ENCODE measurements around the gene EPHB1.

The EPHB1 gene

DNA sequence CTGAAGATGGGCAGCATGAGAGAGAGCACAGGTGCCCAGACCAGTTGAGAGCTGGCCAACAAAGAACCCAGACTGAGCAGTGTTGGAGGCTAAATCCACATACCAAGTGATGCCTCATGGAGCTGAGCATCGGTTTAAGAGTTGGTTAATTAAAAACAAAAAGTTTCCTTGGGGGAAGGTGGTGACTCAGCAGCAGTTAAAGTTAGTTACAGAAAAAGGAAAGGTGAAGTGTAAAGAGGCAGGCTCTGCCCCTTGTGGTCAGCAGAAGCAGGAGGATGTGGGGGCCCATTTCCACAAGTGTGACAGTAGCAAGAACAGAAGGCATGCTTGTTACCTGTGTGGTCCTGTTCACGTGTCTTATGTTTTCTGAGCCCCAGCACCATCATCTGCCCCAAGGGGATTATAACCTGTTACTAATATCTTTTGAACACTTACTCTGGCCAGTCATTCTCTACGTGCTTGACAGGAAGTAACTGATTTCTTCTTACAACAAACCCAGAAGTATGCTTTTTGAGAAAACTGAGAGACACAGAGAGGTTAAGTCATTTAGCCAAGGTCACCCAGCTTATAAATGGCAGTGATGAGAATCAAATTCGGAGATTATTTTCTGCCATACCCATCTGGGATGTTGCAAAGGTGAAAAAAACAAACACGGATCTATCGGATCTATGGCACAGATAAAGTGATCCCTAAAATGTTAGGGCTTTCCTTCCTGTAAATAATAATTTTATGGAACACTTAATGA is 91.0 kb downstream of the EPHB1 start:
- FAIRE-seq: no peak

DNA sequence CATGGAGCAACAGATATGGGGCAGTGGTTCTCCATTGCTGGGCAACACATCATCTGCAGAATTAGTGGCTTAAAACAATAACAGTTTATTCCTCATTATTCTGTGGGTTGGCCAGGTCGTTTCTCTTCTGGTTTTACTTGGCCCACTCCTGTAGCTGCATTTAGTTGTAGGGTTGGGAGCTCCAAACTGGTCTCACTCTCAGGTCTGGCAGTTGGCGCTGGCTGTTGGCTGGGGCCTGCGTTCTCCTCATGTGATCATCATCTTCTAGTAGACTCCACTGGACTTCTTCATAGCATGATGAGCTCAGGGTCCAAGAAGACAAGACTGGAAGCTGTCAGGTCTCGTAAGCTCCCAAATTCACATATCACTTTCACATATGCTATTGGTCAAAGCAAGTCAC is 91.9 kb downstream of the EPHB1 start:
- no peak for FAIRE-seq

DNA sequence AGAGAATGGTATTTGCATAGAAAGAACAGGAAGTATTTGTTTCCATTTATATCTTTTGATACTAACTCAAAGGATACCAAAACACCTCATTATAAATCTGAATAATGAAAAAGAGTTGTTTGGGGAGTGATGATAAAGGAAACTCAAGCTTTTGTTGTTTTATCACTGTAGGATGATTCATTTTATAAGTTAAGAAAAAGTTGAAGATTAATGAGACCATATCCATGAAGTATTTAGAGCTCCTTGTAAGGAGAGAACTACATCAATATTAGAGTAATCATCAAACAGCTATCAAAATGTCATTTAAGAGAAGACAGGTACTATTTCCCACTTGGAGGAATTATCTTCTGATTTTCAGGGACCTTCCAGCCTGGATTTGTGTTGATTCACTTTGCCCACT is 92.5 kb downstream of the EPHB1 start:
- no peak for FAIRE-seq

DNA sequence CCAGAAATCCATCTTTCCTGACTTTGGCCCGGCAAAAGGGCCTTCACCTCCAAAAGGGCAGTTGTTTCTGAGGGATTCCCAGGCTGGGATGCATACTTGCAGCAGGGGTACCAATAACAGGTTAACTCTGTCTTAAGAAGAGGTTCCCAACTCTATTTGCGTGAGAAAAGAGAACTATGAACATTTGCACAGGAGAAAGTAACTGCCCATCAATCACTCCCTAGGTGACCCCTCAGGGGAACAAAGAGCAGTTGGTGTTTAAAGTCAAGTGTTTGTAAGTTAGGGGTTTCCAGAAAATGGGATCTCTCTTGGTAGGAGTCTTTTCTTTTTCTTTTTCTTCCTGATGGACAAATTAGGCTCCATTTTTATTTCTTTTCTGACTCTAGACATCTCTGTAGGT is 97.3 kb downstream of the EPHB1 start:
- FAIRE-seq: no peak

DNA sequence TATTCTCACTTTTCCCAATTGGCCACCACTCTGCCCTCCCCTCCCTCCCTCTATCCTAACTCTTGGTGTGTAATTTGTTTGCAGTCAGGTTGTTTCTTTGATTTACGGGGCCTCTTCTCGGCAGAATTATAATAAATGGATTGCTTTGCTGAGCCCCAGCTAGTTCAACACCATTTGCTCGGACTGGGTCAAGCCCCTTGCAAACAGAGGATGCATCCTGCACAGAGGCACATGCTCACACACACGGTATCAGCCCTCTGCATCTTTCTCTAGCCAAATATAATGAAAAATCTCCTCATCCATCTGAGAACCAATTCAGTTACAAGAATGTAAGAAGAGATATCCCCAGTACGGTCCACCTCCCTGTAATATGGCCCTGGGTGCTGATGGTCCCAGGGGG is 97.7 kb downstream of the EPHB1 start:
- no peak for FAIRE-seq

DNA sequence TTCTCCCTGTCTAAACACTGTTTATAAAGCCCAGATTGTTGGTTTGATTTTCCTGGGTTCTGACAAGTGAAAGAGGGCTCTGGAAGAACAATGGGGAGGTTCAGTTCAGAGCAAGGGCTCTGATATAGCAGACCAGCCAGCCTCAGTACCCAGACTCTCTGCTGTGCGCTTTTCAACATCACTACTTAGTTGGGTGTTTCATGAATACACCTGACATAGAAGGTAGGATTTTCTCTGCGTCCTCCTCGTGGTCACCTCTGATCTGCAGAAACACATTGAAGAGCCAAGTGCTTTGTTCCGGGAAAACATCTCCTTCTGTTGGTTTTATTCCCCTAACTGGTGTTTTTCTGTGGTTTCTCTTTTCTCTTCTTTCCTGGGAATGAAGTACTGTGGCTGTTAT is 99.5 kb downstream of the EPHB1 start:
- FAIRE-seq: no peak

DNA sequence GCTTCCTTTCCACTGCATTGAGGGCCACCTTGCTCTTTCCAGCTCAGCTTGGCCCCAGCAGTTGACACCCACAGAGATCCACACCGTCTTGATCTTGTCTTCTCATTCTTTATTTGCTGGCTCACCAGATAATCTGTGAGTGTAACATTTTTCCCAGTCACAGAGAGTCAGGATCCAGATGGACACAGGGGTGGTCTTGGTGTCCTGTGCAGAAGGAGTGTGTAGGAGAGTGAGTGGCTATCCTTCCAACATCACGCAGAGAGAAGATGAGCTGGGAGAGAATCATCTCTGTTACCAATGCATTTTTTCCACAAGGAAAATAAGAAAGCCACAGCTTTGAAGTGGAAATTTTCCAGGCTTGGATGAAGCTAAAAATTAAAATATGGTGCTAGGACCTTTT is 100.1 kb downstream of the EPHB1 start:
- no peak for FAIRE-seq

DNA sequence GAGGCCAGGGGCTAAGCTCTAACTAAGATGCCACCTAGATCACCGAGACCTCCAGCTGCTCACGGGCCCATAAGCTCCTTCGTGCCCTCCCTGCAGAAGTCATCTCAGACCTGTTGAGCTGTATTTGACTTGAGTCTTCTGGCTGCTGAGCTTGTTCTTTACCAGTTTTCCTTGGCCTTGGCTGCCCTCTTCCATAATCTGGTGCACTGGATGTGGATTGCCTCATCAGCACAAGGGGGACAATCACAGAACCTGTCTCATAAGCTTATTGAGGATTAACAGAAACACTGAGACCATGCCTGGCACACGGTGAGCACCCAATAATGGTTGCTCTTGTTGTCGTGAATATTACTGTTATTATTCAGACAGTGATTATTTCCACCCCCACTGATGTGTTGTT is 101.1 kb downstream of the EPHB1 start:
- FAIRE-seq: no peak

DNA sequence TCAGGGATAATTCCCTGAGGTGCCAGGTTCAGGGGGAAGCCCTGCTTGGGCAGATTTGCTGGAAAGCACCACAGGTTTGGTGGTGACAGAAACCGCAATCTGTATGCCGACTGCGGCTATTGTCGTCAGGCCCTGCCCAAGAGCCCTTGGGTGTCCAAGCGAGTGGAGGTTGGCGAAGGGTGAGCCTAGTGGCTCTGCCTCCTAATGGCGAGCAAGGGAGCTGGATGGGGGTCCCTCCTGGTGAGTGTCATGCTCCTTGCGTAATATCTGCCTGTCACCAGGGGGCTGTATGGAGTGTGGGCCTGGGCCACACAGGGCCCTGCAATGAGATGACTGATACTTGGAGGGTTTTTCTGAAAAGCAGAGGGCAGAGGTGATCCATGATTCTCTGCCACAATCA is 101.6 kb downstream of the EPHB1 start:
- FAIRE-seq: no peak

DNA sequence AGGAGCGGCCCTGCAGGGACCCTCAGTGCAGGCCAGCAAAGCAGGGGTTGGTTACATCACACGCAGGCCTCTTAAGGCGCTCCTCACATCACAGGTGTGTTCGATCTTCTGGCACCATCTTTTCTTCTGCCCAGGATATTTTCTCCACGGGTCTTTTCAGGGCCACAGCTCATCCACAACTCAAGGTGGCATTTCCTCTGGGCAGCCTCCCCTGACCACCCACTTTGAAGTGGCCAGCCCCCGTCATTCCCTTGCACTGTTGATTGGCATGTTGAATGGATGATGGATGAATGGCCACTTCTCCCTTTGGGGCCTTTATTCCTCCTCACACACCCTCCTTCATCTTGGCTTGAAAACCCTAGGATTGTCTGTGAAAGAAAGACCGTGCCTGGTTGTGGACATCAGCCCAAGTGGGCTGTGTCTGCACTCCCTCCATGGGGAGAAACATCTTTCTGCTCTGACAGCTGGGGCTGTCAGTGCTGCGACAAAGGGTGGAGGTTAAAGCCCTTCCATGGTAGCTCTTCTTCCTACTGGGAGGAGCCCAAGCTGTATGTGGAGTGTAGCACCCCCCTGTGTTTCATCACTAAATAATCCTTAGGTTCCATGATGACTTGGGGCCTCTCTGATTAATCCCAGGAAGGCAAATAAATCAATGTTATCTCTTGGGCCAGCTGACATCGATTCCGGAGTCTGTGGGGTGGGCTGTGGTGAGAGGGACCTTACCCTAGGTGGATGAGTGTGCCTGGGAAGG is 102.5 kb downstream of the EPHB1 start:
- FAIRE-seq: no peak

DNA sequence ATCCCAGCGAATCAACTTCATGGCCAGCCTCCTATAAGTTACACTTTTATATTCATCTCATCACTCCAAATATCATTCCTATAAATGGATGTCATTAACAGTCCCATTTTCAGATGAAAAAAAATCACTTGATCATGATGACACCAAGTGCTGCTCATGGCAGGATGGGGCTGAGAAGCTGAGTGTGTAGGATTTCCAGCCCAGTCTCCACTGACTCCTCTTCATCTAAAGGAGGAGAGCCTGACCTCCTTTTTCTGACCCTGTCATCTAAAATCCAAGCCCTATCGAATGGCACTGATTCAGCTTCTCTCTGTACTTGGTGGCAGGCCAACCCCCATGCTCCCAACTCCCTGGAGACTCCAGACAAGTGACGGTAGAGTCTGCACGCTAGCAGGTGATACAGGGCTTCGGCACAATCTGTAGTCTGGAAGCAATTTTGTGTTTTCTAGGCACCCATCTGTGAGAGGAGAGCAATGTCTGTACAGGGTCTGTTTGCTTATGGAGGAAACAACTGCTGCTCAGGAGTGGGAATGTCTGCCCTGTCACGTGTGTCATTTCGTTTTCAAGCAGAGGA is 103.2 kb downstream of the EPHB1 start:
- FAIRE-seq: no peak

DNA sequence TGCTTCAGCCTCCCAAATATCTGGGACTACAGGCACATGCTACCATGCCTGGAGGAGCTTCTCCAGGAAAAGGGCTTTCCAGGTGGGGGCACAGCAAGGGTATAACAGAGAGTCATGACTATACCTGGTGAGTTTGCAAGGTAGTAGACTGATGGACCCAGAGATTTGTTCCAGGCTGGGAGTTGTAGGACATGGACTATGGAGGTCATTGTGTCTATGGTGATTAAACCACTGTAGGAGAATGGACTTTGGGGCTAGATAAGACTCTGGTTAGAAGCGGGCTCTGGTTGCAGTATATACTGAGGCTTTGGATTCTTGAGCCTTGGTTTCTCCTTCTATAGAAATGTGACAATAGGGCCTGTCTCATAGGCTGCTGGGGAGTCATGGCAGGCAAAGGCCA is 104.7 kb downstream of the EPHB1 start:
- no peak for FAIRE-seq

DNA sequence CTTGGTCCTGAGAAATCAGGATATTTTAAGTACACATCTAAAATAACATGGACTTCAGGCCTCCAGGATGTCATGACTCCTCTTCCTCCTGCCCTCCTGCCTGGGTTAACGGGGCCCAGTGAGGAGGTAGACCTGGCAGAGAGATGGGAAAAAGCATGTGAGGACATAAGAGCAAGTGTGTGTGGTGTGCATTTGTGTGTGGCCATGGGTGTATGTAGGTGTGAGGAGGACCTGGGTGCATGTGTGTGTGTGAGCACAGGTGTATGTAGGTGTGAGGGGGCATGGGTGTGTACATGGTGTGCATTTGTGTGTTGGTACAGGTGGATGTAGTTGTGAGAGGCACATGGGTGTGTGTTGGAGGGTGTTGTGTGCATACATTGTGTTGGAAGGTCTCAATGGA is 105.4 kb downstream of the EPHB1 start:
- no peak for FAIRE-seq

DNA sequence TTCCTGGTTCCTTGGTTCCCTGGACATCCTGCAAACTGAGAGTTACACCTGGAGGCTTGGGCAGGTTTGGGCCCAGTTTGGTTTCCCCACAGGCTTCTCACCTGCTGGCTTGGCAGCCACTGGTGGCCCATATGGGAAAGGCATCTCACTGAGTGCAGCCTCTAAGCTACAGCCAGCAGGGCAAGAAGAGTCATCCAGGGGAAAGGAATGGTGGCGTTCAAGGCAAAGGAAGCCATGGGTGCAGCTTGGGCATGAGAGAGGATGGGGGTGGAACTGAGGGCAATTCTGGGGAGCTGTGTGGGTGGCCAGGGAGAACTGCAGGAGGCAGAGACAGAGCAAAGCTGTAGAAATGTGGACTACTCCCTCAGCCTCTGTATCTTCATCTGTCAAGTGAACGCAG is 106.4 kb downstream of the EPHB1 start:
- no peak for FAIRE-seq

DNA sequence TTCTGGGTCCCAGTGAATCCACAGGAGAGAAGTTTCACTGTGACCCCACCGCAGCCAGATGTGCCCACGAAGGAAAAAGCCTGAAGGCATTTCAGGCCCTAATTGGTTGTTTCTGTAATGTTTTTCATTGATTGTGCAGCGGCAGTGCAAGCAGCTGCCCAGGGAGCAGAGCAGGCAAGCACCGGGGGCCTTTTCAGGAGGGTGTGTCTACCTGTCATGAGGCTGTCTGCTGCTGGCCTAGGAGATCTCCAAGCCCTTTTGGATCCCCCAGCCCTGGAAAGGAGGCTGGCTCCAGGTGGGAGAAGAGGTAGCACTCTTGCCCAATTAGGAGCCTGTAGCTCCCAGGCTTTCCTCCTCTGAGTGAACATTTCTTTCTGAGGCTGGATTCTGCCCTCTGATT is 108.8 kb downstream of the EPHB1 start:
- FAIRE-seq: no peak

DNA sequence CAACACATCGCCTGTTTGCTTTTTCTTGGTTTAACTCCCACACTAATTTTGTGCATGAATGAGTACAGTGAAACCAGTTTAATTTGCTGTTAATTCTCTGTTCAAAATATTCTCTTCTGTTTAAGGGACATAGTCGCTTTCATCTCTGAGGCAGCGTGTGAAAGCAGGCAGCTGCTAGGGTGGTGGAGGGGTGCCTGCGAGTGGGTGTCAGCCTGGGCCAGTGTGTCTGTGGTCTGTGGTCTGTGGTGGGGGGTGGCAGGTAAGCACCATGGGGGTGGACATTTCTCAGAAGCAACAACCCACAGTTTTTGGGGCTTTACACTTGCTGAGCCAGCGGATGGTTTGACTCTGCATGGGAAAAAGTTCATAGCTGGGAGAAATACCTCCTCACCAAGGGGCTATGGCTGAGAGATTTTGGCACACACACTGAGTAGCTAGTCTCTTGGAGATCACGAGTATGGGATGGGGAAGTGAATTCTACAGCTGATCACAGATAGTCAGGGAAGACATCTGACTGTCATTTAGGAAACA is 109.2 kb downstream of the EPHB1 start:
- no peak for FAIRE-seq

DNA sequence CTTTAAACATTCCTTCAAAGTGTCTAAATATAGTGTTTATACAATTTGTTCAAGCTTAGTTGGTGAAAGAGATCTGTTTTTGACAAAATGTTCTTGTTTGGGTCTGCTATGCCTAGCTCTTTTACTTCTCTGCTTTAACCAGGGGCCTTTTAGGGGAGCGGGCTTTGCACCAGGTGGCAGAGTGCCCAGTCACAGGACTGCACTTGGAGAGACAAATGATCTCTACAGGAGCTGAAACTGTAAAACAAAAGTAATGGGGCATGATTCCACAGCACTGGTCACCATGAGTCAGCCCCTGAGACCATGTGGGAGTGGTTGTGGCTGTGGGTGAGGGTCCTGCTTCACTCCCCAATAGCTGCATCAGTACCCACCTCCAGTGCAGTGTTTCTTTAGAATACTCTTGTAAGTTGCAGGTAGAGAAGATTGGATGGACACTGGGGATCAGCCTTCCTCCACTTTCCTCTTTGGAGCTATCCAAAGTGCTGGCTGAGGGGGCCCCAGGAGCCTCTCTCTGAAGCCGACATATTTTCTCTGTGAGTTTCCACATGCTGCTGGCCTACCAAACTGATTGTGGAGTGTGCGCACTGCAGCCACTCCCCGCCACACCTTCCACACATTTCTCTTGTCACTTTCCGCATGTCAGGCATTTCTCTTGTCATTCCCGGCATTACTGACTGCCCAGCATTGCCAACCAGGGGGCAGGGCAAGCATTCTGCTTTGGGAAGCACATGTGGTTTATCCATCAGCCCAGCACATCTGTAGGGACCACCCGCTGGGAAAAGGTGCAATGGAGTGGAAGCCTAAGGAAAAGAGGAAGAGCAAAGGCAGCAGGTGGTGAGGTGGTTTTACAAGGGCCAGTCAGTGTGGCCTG is 110.0 kb downstream of the EPHB1 start:
- no peak for FAIRE-seq

DNA sequence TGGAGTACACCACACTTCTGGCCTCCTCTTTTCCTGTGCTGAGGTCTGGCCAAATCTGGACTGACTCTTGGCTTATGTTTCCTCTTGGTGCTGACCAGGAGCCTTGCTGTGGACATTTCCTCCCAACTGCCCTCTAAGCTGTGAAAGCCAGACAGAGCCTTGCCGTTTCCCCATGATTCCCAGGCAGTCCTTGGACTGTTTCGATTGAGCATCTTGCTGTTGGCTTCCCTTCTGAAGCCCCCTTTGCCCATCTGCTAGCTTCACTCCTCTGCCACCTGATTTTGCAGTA is 110.5 kb downstream of the EPHB1 start:
- FAIRE-seq: no peak

DNA sequence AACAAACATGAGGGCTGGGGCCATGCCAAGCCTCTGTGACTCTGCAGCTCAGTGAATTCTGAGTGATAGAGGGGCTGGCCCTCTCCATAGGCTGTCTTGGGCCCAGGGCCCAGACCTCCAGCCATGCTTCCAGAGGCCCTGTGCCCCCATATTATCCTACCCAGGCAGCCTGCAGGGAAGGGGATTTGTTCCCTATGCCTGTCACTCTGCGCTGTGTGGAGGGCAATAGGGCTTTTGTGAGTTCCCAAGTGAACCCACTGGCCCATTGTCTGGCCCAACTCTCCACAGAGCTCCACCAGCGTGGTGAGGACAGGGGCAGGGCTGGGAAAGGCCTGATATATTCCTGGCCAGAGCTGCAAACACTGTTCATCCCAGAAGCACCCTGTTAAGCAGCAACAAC is 113.2 kb downstream of the EPHB1 start:
- FAIRE-seq: no peak

DNA sequence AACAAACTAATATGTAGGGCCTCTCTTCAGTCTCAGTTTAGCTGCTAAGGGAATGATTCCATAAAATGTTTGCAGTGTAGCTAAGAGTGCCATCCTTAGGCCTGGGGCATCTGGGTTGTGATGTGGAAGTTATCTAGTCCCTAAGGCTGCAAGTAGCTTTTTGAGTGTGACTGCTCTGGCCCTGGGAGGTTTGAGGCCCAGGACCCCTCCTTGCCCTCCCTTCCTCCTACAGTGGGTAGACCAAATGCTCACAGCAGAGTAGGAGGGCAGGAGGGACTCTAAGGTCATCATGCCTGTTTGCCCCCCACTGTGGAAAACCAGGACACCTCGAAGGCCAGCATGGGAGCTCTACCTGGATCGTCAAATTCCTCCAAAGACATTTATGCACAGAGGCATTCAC is 115.0 kb downstream of the EPHB1 start:
- FAIRE-seq: no peak

DNA sequence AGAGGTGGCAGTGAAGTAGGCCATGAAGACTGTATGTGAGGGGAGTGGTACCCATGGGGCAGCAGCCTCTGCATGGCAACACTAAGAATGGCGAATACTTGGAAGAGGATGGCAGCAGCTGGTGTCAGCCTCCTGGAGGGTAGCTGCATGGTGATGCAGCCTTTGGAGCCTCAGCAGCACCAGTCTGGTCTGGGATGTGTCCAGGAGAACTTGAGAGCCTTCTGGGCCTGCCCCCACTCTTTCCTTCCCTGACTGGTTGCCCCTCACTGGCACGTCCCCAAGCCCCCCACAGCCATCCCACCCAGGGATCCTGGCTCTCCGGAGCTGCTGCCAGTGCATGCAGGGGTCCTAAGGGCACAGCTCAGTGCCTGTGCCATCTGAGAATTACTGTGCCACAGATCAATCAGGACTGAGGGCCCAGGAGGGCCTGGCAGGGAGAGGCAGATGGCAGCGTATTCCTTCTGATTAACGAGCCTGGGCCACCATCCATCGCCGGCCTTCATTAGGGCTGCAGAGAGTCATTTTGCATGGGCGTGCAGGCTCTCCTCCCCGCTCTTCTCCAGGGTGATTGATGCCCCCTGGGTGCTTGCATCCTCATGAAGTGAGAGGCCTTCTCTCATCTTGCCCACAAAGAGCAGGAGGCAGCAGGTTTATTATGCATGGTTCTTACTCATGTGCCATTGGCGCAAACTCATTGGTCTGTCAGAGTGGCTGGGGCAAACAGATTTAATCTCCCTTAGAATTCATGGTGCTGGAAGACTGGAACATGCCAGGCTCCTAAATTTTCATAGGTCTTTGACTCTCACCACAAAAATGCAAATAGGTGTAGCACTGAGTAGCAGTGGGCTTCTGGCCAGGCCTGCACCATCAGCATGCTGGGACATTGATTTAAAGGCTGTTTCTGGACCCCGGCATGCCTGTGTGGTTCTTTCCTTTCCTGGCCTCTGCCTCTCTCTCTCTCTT is 116.8 kb downstream of the EPHB1 start:
- no peak for FAIRE-seq

DNA sequence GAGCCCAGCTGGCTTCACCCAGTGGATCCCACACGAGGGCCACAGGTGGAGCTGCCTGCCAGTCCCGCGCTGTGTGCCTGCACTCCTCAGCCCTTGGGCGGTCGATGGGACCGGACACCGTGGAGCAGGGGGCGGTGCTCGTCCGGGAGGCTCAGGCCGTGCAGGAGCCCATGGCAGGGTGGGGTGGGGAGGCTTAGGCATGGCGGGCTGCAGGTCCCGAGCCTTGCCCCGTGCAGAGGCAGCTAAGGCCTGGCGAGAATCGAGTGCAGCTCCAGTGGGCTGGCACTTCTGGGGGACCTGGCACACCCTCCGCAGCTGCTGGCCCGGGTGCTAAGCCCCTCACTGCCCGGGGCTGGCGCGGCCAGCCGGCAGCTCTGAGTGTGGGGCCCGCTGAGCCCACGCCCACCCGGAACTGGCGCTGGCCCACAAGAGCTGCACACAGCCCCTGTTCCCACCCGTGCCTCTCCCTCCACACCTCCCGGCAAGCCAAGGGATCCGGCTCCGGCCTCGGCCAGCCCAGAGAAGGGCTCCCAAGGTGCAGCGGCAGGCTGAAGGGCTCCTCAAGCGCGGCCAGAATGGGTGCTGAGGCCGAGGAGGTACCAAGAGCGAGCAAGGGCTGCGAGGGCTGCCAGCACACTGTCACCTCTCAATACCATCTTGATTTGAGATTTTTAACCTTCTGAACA is 121.4 kb downstream of the EPHB1 start:
- FAIRE-seq: no peak

All from islet of Langerhans (tissue), 1 donor.